ENCODE data around the gene CDH4. TPM values are rescaled to one million over a fixed set of nuclear protein-coding genes. Genes with fewer than 3 reads are reported as not detected.

CDH4 gene
- total RNA-seq, 2 donors from 2014 or later = not detected

DNA sequence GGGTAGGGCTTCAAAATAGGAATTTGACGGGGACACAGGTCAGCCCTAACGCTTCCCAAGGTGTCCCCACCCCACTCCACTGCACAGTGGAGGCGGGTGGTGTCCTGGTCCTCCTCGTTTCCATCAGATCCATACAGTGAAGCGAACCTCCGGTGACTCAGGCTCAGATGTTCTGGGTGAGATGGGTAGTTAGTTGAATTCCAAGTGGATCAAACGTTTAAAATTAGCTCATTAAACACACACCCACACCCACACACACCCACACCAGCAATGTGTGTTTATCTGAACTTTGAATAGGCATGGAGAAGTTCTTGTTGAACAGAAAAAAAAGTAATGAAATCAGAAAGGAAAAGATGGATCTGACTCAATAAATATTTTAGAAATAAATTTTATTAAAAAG is 58.9 kb downstream of the CDH4 start:
- TF ChIP-seq, protein P1, sequence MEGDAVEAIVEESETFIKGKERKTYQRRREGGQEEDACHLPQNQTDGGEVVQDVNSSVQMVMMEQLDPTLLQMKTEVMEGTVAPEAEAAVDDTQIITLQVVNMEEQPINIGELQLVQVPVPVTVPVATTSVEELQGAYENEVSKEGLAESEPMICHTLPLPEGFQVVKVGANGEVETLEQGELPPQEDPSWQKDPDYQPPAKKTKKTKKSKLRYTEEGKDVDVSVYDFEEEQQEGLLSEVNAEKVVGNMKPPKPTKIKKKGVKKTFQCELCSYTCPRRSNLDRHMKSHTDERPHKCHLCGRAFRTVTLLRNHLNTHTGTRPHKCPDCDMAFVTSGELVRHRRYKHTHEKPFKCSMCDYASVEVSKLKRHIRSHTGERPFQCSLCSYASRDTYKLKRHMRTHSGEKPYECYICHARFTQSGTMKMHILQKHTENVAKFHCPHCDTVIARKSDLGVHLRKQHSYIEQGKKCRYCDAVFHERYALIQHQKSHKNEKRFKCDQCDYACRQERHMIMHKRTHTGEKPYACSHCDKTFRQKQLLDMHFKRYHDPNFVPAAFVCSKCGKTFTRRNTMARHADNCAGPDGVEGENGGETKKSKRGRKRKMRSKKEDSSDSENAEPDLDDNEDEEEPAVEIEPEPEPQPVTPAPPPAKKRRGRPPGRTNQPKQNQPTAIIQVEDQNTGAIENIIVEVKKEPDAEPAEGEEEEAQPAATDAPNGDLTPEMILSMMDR (IDR thresholded peaks at IDR 0.05) = no peak
- ATAC-seq (ENCODE audit: insufficient number of reproducible peaks, low FRiP score, low read depth) (no peak), DNase-seq (ENCODE audit: low spot score) (no peak)
- H3K27ac ChIP-seq = no peak overlapping the region
- H3K4me1 ChIP-seq (ENCODE audit: control insufficient read depth in 1 of 2, low read depth in 2 of 2) = no peaks in the 10 kb centered on the region
- H3K36me3 ChIP-seq = no peaks in the 10 kb centered on the region
- no peak overlapping the region for H3K4me3 ChIP-seq
- H3K27me3 ChIP-seq (replicated peaks; ENCODE audit: insufficient read depth) = no peaks in the 10 kb centered on the region
- no peaks in the 10 kb centered on the region for H3K9me3 ChIP-seq

DNA sequence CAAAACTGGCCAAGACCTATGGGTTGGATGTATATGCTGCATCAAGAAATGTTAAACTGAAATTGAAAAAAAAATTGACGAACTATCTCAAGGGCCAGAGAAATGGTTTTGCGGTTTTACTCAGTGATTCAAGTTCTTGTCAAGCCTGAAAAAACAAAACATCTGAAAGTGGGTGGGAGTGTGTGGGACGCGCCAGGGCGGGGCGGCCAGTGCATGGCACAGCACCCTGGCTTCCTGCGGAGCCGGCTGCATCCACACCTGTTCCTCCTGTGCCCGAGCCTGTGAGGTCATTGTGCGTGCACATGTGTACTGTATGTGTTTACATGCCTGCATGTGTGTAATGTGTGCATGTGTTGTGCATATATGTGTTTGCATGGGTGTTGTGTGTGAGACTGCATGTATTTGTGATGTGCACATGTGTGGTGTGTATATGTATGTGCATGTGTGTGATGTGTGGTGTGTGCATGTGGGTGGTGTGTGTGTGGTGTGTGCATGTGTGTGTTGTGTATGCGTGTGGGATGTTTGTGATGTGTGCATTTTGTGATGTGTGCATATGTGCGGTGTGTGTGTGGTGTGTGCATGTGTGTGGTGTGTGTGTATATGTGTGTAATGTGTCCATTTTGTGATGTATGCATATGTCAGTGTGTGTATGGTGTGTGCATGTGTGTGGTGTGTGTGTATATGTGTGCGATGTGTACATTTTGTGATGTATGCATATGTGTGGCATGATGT is 59.8 kb downstream of the CDH4 start:
- Histone ChIP-seq H3K27ac (no peak overlapping the region), H3K36me3 (no peaks in the 10 kb centered on the region), H3K4me3 (no peak overlapping the region), H3K4me1 (ENCODE audit: control insufficient read depth in 1 of 2, low read depth in 2 of 2) (no peaks in the 10 kb centered on the region), H3K27me3 (replicated peaks; ENCODE audit: insufficient read depth) (no peaks in the 10 kb centered on the region), H3K9me3 (no peaks in the 10 kb centered on the region)
- ATAC-seq (ENCODE audit: insufficient number of reproducible peaks, low FRiP score, low read depth) = no peak
- DNase-seq (ENCODE audit: low spot score) = no peak
- TF ChIP-seq, protein P1 (IDR thresholded peaks at IDR 0.05) = no peak

GRCh38 chr20:61312925-61313324 is 60.9 kb downstream of the CDH4 start:
- no peak for ATAC-seq (ENCODE audit: insufficient number of reproducible peaks, low FRiP score, low read depth)
- Histone ChIP-seq H3K9me3 (no peaks in the 10 kb centered on the region), H3K36me3 (no peaks in the 10 kb centered on the region), H3K27me3 (replicated peaks; ENCODE audit: insufficient read depth) (no peaks in the 10 kb centered on the region), H3K4me3 (no peak overlapping the region), H3K27ac (no peak overlapping the region), H3K4me1 (ENCODE audit: control insufficient read depth in 1 of 2, low read depth in 2 of 2) (no peaks in the 10 kb centered on the region)
- DNase-seq (ENCODE audit: low spot score) = no peak
- TF ChIP-seq, protein P1 (IDR thresholded peaks at IDR 0.05) = no peak

DNA sequence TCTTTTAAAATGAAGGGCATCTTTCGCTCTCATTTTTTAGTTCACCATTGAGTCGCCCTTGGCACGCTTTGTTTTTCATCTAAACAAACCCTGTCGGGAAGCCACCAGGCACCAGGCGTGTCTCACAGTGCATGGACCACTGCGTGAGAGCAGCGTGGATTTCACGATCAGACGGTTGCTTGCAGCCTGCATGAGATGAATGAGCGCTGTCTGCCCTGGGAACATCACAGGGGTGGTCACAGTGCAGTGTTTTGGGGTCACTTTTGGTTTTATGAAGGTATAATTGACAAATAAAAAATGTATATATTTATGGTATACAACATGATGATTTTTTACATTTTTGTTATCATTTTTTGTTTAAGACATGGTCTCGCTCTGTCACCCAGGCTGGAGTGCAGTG is 61.3 kb downstream of the CDH4 start:
- TF ChIP-seq, protein P1 (IDR thresholded peaks at IDR 0.05) = no peak

DNA sequence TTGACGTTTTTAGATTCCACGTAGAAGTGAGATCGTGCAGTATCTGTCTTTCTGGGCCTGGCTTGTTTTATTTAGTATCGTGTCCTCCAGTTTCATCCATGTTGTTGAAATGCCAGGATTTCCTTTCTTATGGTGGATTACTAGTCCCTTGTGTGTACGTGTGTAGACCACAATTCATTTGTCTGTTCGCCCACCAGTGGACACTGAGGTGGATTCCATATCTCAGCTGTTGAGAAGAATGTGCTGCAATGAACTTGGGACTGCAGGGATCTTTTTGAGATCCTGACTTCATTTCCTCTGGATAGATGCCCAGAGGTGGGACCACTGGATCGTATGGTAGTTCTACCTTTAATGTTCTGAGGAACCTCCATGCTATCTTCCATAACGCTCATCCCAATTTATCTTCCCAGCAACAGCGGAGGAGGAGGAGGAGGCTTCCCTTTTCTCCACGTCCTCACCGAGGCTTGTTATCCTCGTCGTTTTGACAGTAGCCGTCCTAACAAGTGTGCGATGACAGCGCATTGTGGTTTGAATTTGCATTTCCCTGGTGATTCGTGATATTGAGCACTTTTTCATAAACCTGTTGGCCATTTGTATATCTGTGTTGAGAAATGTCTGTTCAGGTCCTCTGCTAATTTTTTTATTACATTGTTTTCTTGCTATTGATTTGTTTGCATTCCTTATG is 62.4 kb downstream of the CDH4 start:
- Histone ChIP-seq H3K27me3 (replicated peaks; ENCODE audit: insufficient read depth) (no peaks in the 10 kb centered on the region), H3K9me3 (no peaks in the 10 kb centered on the region), H3K4me1 (ENCODE audit: control insufficient read depth in 1 of 2, low read depth in 2 of 2) (no peaks in the 10 kb centered on the region), H3K4me3 (no peak overlapping the region), H3K27ac (no peak overlapping the region), H3K36me3 (no peaks in the 10 kb centered on the region)
- DNase-seq (ENCODE audit: low spot score) (no peak), ATAC-seq (ENCODE audit: insufficient number of reproducible peaks, low FRiP score, low read depth) (no peak)
- TF ChIP-seq, protein P1 (IDR thresholded peaks at IDR 0.05) = no peak

More for the DNA sequence above, 61.3 kb downstream of the CDH4 start:
- no peaks in the 10 kb centered on the region for H3K36me3 ChIP-seq
- no peaks in the 10 kb centered on the region for H3K9me3 ChIP-seq
- ATAC-seq (ENCODE audit: insufficient number of reproducible peaks, low FRiP score, low read depth) (no peak), DNase-seq (ENCODE audit: low spot score) (no peak)
- no peaks in the 10 kb centered on the region for H3K4me1 ChIP-seq (ENCODE audit: control insufficient read depth in 1 of 2, low read depth in 2 of 2)
- no peak overlapping the region for H3K4me3 ChIP-seq
- no peak overlapping the region for H3K27ac ChIP-seq
- no peaks in the 10 kb centered on the region for H3K27me3 ChIP-seq (replicated peaks; ENCODE audit: insufficient read depth)
